HG03139 (cell line): ENCODE results near the gene SPECC1L.
"Not testable (repeated sequence)": the region's sequence is repeated elsewhere in the genome, so short reads cannot be mapped to it uniquely, and the experiment has no call there.

Experiments
- ATAC-seq: cut with Tn5 transposase; IDR thresholded peaks from one replicate; pipeline ENCODE4 v1.9.1; 2021; ENCODE audit not compliant: unreplicated experiment

The SPECC1L gene

GRCh38 chr22:24282401-24282800, 11.8 kb downstream of the SPECC1L start:
- no peak for ATAC-seq

GRCh38 chr22:24284747-24285203, 14.1 kb downstream of the SPECC1L start:
- no peak for ATAC-seq

GRCh38 chr22:24285245-24285644, 14.6 kb downstream of the SPECC1L start:
- no peak for ATAC-seq

GRCh38 chr22:24287212-24287611, 16.6 kb downstream of the SPECC1L start:
- ATAC-seq, result not testable (repeated sequence)

- ATAC-seq, result not testable (repeated sequence)
Measured at GRCh38 chr22:24287801-24288200, 17.2 kb downstream of the SPECC1L start.

- no peak for ATAC-seq
Measured at GRCh38 chr22:24289114-24289513, 18.5 kb downstream of the SPECC1L start.

- no peak for ATAC-seq
Measured at GRCh38 chr22:24289741-24290163, 19.1 kb downstream of the SPECC1L start.

- ATAC-seq, result no peak
Measured at GRCh38 chr22:24290459-24290858, 19.8 kb downstream of the SPECC1L start.

GRCh38 chr22:24291515-24292201, 21.0 kb downstream of the SPECC1L start:
- ATAC-seq, result no peak

- ATAC-seq, result not testable (repeated sequence)
Measured at GRCh38 chr22:24292202-24292830, 21.7 kb downstream of the SPECC1L start.

- not testable (repeated sequence) for ATAC-seq
Measured at GRCh38 chr22:24294913-24295312, 24.3 kb downstream of the SPECC1L start.

- not testable (repeated sequence) for ATAC-seq
Measured at GRCh38 chr22:24298497-24299155, 28.0 kb downstream of the SPECC1L start.

- ATAC-seq, result not testable (repeated sequence)
Measured at GRCh38 chr22:24300522-24300921, 29.9 kb downstream of the SPECC1L start.

GRCh38 chr22:24302591-24302990, 32.0 kb downstream of the SPECC1L start:
- no peak for ATAC-seq

- ATAC-seq, result no peak
Measured at GRCh38 chr22:24303007-24303406, 32.4 kb downstream of the SPECC1L start.

GRCh38 chr22:24304062-24304675, 33.5 kb downstream of the SPECC1L start:
- ATAC-seq, result no peak

- ATAC-seq, result no peak
Measured at GRCh38 chr22:24305260-24305692, 34.6 kb downstream of the SPECC1L start.

GRCh38 chr22:24310969-24311368, 40.3 kb downstream of the SPECC1L start:
- no peak for ATAC-seq

- ATAC-seq, result no peak
Measured at GRCh38 chr22:24315367-24315966, 44.8 kb downstream of the SPECC1L start.

GRCh38 chr22:24316264-24316663, 45.6 kb downstream of the SPECC1L start:
- ATAC-seq, result not testable (repeated sequence)

GRCh38 chr22:24317511-24317910, 46.9 kb downstream of the SPECC1L start:
- ATAC-seq, result not testable (repeated sequence)
